HepG2 (cell line): Measurements from ENCODE around the gene MEAF6. TPM values are rescaled to one million over a fixed set of nuclear protein-coding genes. Genes with fewer than 3 reads are reported as not detected.

ENCODE experiments used
- ARNT2 ChIP-seq: sonication (generic); formaldehyde crosslinking; IDR thresholded peaks from 2 replicates; pipeline ENCODE4 v1.8.0; 2022; ENCODE audit warnings: mild to moderate bottlenecking, low read depth, missing genetic modification reagents, moderate library complexity
- HNRNPK ChIP-seq: fragments of 200-400 bp; formaldehyde crosslinking; IDR thresholded peaks from 2 replicates; pipeline ENCODE4 v1.6.1; 2018; ENCODE audit warnings: low read length, low read depth, moderate library complexity, mild to moderate bottlenecking; ENCODE audit not compliant: poor library complexity, severe bottlenecking
- KDM2A ChIP-seq: sonication (generic); formaldehyde crosslinking; IDR thresholded peaks from 2 replicates; pipeline ENCODE4 v1.4.0; 2020; ENCODE audit warnings: low read depth, missing genetic modification reagents, borderline replicate concordance
- MAFK ChIP-seq, 2 experiments: IDR thresholded peaks in 1 of 2; conservative IDR thresholded peaks in 1 of 2; 2 replicates each; pipeline ENCODE4 v1.6.1; 2011; ENCODE audit warnings: improper control_type of control experiment in 2 of 2, low read length in 2 of 2
- NFIB ChIP-seq: sonication (generic); formaldehyde crosslinking; IDR thresholded peaks from 2 replicates; pipeline ENCODE4 v1.9.0; 2021; ENCODE audit warnings: missing genetic modification reagents, mild to moderate bottlenecking, borderline replicate concordance
- PAF1 ChIP-seq: IDR thresholded peaks from 2 replicates; pipeline ENCODE4 v1.6.1; 2016; ENCODE audit warnings: missing genetic modification reagents, missing compliant biosample characterization
- RNF219 ChIP-seq: sonication (generic); formaldehyde crosslinking; IDR thresholded peaks from 2 replicates; pipeline ENCODE4 v1.5.0; 2020; ENCODE audit warnings: mild to moderate bottlenecking, missing genetic modification reagents
- ZNF24 ChIP-seq: fragments of 450-650 bp; IDR thresholded peaks from 2 replicates; pipeline ENCODE4 v1.6.1; 2017; ENCODE audit warnings: antibody characterized with exemption, mild to moderate bottlenecking
- ZNF567 ChIP-seq: sonication (generic); formaldehyde crosslinking; IDR thresholded peaks from 2 replicates; pipeline ENCODE4 v1.8.1; 2023; ENCODE audit warnings: mild to moderate bottlenecking, missing genetic modification reagents, borderline replicate concordance
- ZNF710 ChIP-seq: sonication (generic); formaldehyde crosslinking; IDR thresholded peaks from 2 replicates; pipeline ENCODE4 v1.5.0; 2020; ENCODE audit warnings: mild to moderate bottlenecking, missing genetic modification reagents, borderline replicate concordance
- ZNF790 ChIP-seq: sonication (generic); formaldehyde crosslinking; IDR thresholded peaks from 2 replicates; pipeline ENCODE4 v1.8.0; 2022; ENCODE audit warnings: missing genetic modification reagents, mild to moderate bottlenecking, borderline replicate concordance
- polyA plus RNA-seq, 8 experiments: library from polyadenylated mRNA; depleted of rRNA in 3 of 8; stranded (reverse) in 7 of 8; unstranded in 1 of 8; fragments of >200 nt; fragmentation: Illumina TruSeq in 4 of 8; extraction: Trizol in 4 of 8; gene quantifications; 2 replicates each; pipeline versions ENCODE4 v1.2.1 to v1.2.3, GENCODE V29; 2011 to 2016; ENCODE audit warnings: low read depth in 4 of 8, missing spikeins in 1 of 8, mixed read lengths in 1 of 8; ENCODE audit not compliant: insufficient read depth in 1 of 8
- total RNA-seq, 5 experiments: library from RNA; depleted of rRNA; stranded (reverse); fragments of >200 nt; fragmentation: Illumina TruSeq; extraction: Trizol; gene quantifications; 2 replicates each; pipeline ENCODE4 v1.2.3, GENCODE V29; 2016; ENCODE audit warnings: low read depth in 1 of 5
- TF ChIP-seq, protein P1 (sequence below): IDR thresholded peaks from 2 replicates; pipeline ENCODE4 v1.6.1; 2016; ENCODE audit warnings: low read depth, missing genetic modification reagents, missing compliant biosample characterization
- TF ChIP-seq, protein P2 (sequence below): sonication (generic); formaldehyde crosslinking; IDR thresholded peaks from 2 replicates; pipeline ENCODE4 v1.8.0; 2022; ENCODE audit warnings: mild to moderate bottlenecking, missing genetic modification reagents, borderline replicate concordance
- TF ChIP-seq, protein P3 (sequence below): IDR thresholded peaks from 2 replicates; pipeline ENCODE4 v1.6.1; 2016; ENCODE audit warnings: missing genetic modification reagents, missing compliant biosample characterization

The MEAF6 gene
- total and polyA plus RNA-seq, 2 of the 13 experiments (the other 11 are each of a cell fraction or from before 2014, with no cell fraction given): 29.5 to 45.6 TPM

GRCh38 chr1:37515185-37516034, 844 bp upstream of the MEAF6 start (continued):
- TF ChIP-seq ZNF567 (CRISPR knock-in tag) (no peak), PAF1 (CRISPR knock-in tag) (no peak), KDM2A (no peak), ZNF790 (peak; percentile 51; the same call in 1 of the 2 replicates), ARNT2 (CRISPR knock-in tag) (0 out of 2 replicates have a peak, but pooled peaks have one; percentile 30), MAFK (conservative IDR thresholded peaks at IDR 0.05 in 1 of 2, IDR thresholded peaks at IDR 0.05 in 1 of 2; ENCODE audit: low read length in 2 of 2) (no peak), NFIB (no peak), ZNF710 (CRISPR knock-in tag) (0 out of 2 replicates have a peak, but pooled peaks have one; percentile 4), ZNF24 (no peak), HNRNPK (no peak), RNF219 (CRISPR knock-in tag) (no peak)
- TF ChIP-seq, protein P1, sequence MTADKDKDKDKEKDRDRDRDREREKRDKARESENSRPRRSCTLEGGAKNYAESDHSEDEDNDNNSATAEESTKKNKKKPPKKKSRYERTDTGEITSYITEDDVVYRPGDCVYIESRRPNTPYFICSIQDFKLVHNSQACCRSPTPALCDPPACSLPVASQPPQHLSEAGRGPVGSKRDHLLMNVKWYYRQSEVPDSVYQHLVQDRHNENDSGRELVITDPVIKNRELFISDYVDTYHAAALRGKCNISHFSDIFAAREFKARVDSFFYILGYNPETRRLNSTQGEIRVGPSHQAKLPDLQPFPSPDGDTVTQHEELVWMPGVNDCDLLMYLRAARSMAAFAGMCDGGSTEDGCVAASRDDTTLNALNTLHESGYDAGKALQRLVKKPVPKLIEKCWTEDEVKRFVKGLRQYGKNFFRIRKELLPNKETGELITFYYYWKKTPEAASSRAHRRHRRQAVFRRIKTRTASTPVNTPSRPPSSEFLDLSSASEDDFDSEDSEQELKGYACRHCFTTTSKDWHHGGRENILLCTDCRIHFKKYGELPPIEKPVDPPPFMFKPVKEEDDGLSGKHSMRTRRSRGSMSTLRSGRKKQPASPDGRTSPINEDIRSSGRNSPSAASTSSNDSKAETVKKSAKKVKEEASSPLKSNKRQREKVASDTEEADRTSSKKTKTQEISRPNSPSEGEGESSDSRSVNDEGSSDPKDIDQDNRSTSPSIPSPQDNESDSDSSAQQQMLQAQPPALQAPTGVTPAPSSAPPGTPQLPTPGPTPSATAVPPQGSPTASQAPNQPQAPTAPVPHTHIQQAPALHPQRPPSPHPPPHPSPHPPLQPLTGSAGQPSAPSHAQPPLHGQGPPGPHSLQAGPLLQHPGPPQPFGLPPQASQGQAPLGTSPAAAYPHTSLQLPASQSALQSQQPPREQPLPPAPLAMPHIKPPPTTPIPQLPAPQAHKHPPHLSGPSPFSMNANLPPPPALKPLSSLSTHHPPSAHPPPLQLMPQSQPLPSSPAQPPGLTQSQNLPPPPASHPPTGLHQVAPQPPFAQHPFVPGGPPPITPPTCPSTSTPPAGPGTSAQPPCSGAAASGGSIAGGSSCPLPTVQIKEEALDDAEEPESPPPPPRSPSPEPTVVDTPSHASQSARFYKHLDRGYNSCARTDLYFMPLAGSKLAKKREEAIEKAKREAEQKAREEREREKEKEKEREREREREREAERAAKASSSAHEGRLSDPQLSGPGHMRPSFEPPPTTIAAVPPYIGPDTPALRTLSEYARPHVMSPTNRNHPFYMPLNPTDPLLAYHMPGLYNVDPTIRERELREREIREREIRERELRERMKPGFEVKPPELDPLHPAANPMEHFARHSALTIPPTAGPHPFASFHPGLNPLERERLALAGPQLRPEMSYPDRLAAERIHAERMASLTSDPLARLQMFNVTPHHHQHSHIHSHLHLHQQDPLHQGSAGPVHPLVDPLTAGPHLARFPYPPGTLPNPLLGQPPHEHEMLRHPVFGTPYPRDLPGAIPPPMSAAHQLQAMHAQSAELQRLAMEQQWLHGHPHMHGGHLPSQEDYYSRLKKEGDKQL: no peak
- TF ChIP-seq, protein P2, sequence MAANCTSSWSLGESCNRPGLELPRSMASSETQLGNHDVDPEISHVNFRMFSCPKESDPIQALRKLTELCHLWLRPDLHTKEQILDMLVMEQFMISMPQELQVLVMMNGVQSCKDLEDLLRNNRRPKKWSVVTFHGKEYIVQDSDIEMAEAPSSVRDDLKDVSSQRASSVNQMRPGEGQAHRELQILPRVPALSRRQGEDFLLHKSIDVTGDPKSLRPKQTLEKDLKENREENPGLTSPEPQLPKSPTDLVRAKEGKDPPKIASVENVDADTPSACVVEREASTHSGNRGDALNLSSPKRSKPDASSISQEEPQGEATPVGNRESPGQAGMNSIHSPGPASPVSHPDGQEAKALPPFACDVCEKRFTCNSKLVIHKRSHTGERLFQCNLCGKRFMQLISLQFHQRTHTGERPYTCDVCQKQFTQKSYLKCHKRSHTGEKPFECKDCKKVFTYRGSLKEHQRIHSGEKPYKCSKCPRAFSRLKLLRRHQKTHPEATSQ (CRISPR knock-in tag): peak; percentile 30; the same call in 1 of the 2 replicates
- TF ChIP-seq, protein P3, sequence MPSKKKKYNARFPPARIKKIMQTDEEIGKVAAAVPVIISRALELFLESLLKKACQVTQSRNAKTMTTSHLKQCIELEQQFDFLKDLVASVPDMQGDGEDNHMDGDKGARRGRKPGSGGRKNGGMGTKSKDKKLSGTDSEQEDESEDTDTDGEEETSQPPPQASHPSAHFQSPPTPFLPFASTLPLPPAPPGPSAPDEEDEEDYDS (CRISPR knock-in tag): no peak
